GM23248 (cell line): ENCODE results near the gene LRRFIP1. TPM values are rescaled to one million over a fixed set of nuclear protein-coding genes. Genes with fewer than 3 reads are reported as not detected.

Experiments used
- DNase-seq: peaks from one replicate; pipeline ENCODE4 v3.0.0-alpha.2; 2015
- H2AFZ ChIP-seq: fragments of 200-600 bp; sonication (generic); 2 replicates; pipeline ENCODE4 v1.6.1; 2016; ENCODE audit warnings: antibody characterized with exemption
- H3F3A ChIP-seq: fragments of 200-600 bp; sonication (generic); 2 replicates; pipeline ENCODE4 v1.6.1; 2016; ENCODE audit warnings: mild to moderate bottlenecking, antibody characterized with exemption, mixed run types; ENCODE audit not compliant: insufficient read depth
- H3K27ac ChIP-seq: fragments of 200-600 bp; sonication (generic); 2 replicates; pipeline ENCODE4 v1.5.1; 2016; ENCODE audit warnings: mild to moderate bottlenecking
- H3K27me3 ChIP-seq: fragments of 200-600 bp; sonication (generic); replicated peaks from 2 replicates; pipeline ENCODE4 v1.6.1; 2016; ENCODE audit warnings: mild to moderate bottlenecking; ENCODE audit not compliant: insufficient read depth
- H3K36me3 ChIP-seq: fragments of 200-600 bp; sonication (generic); 2 replicates; pipeline ENCODE4 v1.6.1; 2016; ENCODE audit warnings: low read depth, mild to moderate bottlenecking
- H3K4me1 ChIP-seq: fragments of 200-600 bp; sonication (generic); 2 replicates; pipeline ENCODE4 v1.6.1; 2016; ENCODE audit warnings: mild to moderate bottlenecking; ENCODE audit not compliant: insufficient read depth
- H3K4me2 ChIP-seq: fragments of 200-600 bp; sonication (generic); one replicate; pipeline ENCODE4 v1.6.1; 2016; ENCODE audit warnings: mild to moderate bottlenecking; ENCODE audit not compliant: unreplicated experiment
- H3K4me3 ChIP-seq: fragments of 200-600 bp; sonication (generic); 2 replicates; pipeline ENCODE4 v1.5.1; 2016; ENCODE audit warnings: mild to moderate bottlenecking
- H3K79me2 ChIP-seq: fragments of 200-600 bp; sonication (generic); 2 replicates; pipeline ENCODE4 v1.6.1; 2016; ENCODE audit warnings: mild to moderate bottlenecking; ENCODE audit not compliant: insufficient read depth
- H3K9ac ChIP-seq: fragments of 200-600 bp; sonication (generic); 2 replicates; pipeline ENCODE4 v1.6.1; 2016; ENCODE audit warnings: mild to moderate bottlenecking
- H3K9me2 ChIP-seq: fragments of 200-600 bp; sonication (generic); 2 replicates; pipeline ENCODE4 v1.6.1; 2016; ENCODE audit warnings: mixed run types, mild to moderate bottlenecking, moderate library complexity; ENCODE audit not compliant: insufficient read depth
- H3K9me3 ChIP-seq: fragments of 200-600 bp; sonication (generic); one replicate; pipeline ENCODE4 v1.6.1; 2017; ENCODE audit warnings: low read depth
- H4K20me1 ChIP-seq: fragments of 200-600 bp; sonication (generic); 2 replicates; pipeline ENCODE4 v1.6.0; 2016; ENCODE audit not compliant: insufficient read depth
- EZH2 ChIP-seq: fragments of 200-600 bp; sonication (generic); IDR thresholded peaks from 2 replicates; pipeline ENCODE4 v1.6.1; 2018; ENCODE audit warnings: antibody characterized with exemption, mild to moderate bottlenecking; ENCODE audit not compliant: insufficient read depth, poor library complexity, severe bottlenecking
- EZH2phosphoT487 ChIP-seq: fragments of 200-600 bp; sonication (generic); IDR thresholded peaks from 2 replicates; pipeline ENCODE4 v1.6.1; 2018; ENCODE audit warnings: antibody characterized with exemption, moderate library complexity, mild to moderate bottlenecking, low read depth; ENCODE audit not compliant: insufficient read depth
- WGBS, 2 experiments: methylation state at CpG; one replicate each; pipeline ENCODE4 v1.1.6; 2015 to 2017; ENCODE audit warnings: low lambda C conversion rate in 2 of 2, low coverage in 1 of 2; ENCODE audit errors: missing lambda C conversion rate in 2 of 2; 5-methylcytosine and 5-hydroxymethylcytosine counted together
- in situ Hi-C: fragments of 300-500 bp; cut with MboI; formaldehyde crosslinking; loops from 2 replicates; pipeline ENCODE4 v1.15.0; 2020
- polyA plus RNA-seq: library from polyadenylated mRNA; unstranded; fragments of >200 nt; fragmentation: Nextera tagmentation; extraction: Ambion mirVana; gene quantifications from 2 replicates; pipeline ENCODE4 v1.2.1, GENCODE V29; 2016
- total RNA-seq: library from RNA; depleted of rRNA; stranded (reverse); fragments of >200 nt; shearing (Covaris generic); gene quantifications from 2 replicates; pipeline ENCODE4 v1.2.3, GENCODE V29; 2014

The LRRFIP1 gene
- total and polyA plus RNA-seq, 2 experiments from 2014 or later, result 84.4 to 159 TPM

GRCh38 chr2:237660381-237660900 lies 33.1 kb downstream of the LRRFIP1 start:
- in situ Hi-C loops, result no loop called here

DNA sequence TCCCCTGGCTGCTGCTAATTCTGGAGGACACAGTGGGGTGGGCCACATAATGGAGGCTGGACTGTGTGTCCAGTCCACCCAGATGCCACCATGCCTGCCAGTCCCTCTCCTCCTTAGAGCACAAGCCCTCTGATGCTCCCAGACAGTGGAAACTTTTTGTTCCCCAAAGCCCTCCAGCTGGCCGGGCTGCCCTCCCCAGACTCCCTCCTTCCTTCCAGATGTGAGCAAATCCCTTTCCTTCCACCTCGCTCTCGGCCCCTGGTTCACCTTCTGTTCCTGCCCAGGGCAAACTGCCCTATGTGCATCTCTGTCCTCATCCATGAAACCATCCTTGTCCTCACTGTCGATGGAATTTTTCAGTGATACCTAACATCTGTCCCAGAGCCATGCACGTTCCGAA lies 33.9 kb downstream of the LRRFIP1 start:
- TF ChIP-seq EZH2phosphoT487 (no peak), EZH2 (no peak)
- H3K9me2 ChIP-seq, result no peaks in the 10 kb centered on the region
- no peak overlapping the region for H3K4me3 ChIP-seq
- 58 to 66% methylated on average over 6 of the region's 6 CpGs for WGBS, 2 experiments
- H3K9ac ChIP-seq, result no peak overlapping the region
- H3K27ac ChIP-seq, result no peak overlapping the region
- no peaks in the 10 kb centered on the region for H4K20me1 ChIP-seq
- H3K27me3 ChIP-seq, result no peaks in the 10 kb centered on the region
- H3K36me3 ChIP-seq, result no peaks in the 10 kb centered on the region
- no peak overlapping the region for H2AFZ ChIP-seq
- peaks cover 13% of the 10 kb centered on the region for H3K4me1 ChIP-seq
- no peak for DNase-seq
- H3K9me3 ChIP-seq, result no peaks in the 10 kb centered on the region
- in situ Hi-C loops, result no loop called here
- H3K4me2 ChIP-seq, result no peak overlapping the region
- peaks cover 15% of the 10 kb centered on the region; the same call in 1 of the 2 replicates for H3F3A ChIP-seq
- 0 out of 2 replicates have a peak, but pooled peaks cover 9% of the 10 kb centered on the region for H3K79me2 ChIP-seq

More at GRCh38 chr2:237660381-237660900, 33.1 kb downstream of the LRRFIP1 start:
- no peaks in the 10 kb centered on the region for H3K9me2 ChIP-seq
- H3F3A ChIP-seq, result peaks cover 15% of the 10 kb centered on the region; the same call in 1 of the 2 replicates
- TF ChIP-seq EZH2 (no peak), EZH2phosphoT487 (no peak)
- H3K4me2 ChIP-seq, result no peak overlapping the region
- H3K4me3 ChIP-seq, result no peak overlapping the region
- H3K9me3 ChIP-seq, result no peaks in the 10 kb centered on the region
- 0 out of 2 replicates have a peak, but pooled peaks cover 9% of the 10 kb centered on the region for H3K79me2 ChIP-seq
- no peaks in the 10 kb centered on the region for H3K27me3 ChIP-seq
- no peak overlapping the region for H3K9ac ChIP-seq
- H2AFZ ChIP-seq, result no peak overlapping the region
- no peak overlapping the region for H3K27ac ChIP-seq
- 58 to 64% methylated on average over 5 of the region's 5 CpGs for WGBS, 2 experiments
- H3K36me3 ChIP-seq, result no peaks in the 10 kb centered on the region
- H4K20me1 ChIP-seq, result no peaks in the 10 kb centered on the region
- peaks cover 13% of the 10 kb centered on the region for H3K4me1 ChIP-seq
- DNase-seq, result no peak

GRCh38 chr2:237661799-237662328 lies 34.5 kb downstream of the LRRFIP1 start:
- 0 out of 2 replicates have a peak, but pooled peaks cover 4% of the 10 kb centered on the region for H3K79me2 ChIP-seq
- no peaks in the 10 kb centered on the region for H3K9me3 ChIP-seq
- peaks cover 13% of the 10 kb centered on the region for H3K4me1 ChIP-seq
- in situ Hi-C loops, result no loop called here
- no peak overlapping the region for H3K4me3 ChIP-seq
- no peaks in the 10 kb centered on the region for H3K9me2 ChIP-seq
- no peak overlapping the region for H2AFZ ChIP-seq
- 62 to 68% methylated on average over 11 of the region's 11 CpGs for WGBS, 2 experiments
- H3F3A ChIP-seq, result peaks cover 15% of the 10 kb centered on the region; the same call in 1 of the 2 replicates
- TF ChIP-seq EZH2phosphoT487 (no peak), EZH2 (no peak)
- H3K36me3 ChIP-seq, result no peaks in the 10 kb centered on the region
- peak overlapping the region; percentile 52; the same call in 1 of the 2 replicates for H3K9ac ChIP-seq
- H3K27me3 ChIP-seq, result no peaks in the 10 kb centered on the region
- no peak for DNase-seq
- peak overlapping the region; percentile 49 for H3K27ac ChIP-seq
- H3K4me2 ChIP-seq, result no peak overlapping the region
- H4K20me1 ChIP-seq, result no peaks in the 10 kb centered on the region

- TF ChIP-seq EZH2phosphoT487, result no peak
- TF ChIP-seq EZH2, result no peak
- peaks cover 15% of the 10 kb centered on the region; the same call in 1 of the 2 replicates for H3F3A ChIP-seq
- 0 to 6% methylated on average over 13 of the region's 13 CpGs for WGBS, 2 experiments
- H3K79me2 ChIP-seq, result no peaks in the 10 kb centered on the region
- peak; percentile 99 for DNase-seq
- peak overlapping the region; percentile 70 for H3K9ac ChIP-seq
- H2AFZ ChIP-seq, result 0 out of 2 replicates have a peak overlapping the region, but pooled peaks have one; percentile 7
- in situ Hi-C loops, result no loop called here
- H3K9me2 ChIP-seq, result no peaks in the 10 kb centered on the region
- H3K4me2 ChIP-seq, result peak overlapping the region; percentile 41
- 0 out of 2 replicates have a peak overlapping the region, but pooled peaks have one; percentile 6 for H3K4me3 ChIP-seq
- H3K27me3 ChIP-seq, result no peaks in the 10 kb centered on the region
- no peaks in the 10 kb centered on the region for H3K9me3 ChIP-seq
- H3K4me1 ChIP-seq, result peaks cover 13% of the 10 kb centered on the region
- no peaks in the 10 kb centered on the region for H3K36me3 ChIP-seq
- H4K20me1 ChIP-seq, result no peaks in the 10 kb centered on the region
- H3K27ac ChIP-seq, result peak overlapping the region; percentile 74
Measured at GRCh38 chr2:237662671-237663093, 35.3 kb downstream of the LRRFIP1 start.
